Transverse colon (tissue), 4 donors: ENCODE measurements around the gene MAPK8IP3.

Experiments used
- EP300 ChIP-seq: sonication (generic); formaldehyde crosslinking; IDR thresholded peaks from one replicate; pipeline ENCODE4 v1.6.1; 2017; ENCODE audit warnings: antibody characterized with exemption, low read depth
- POLR2A ChIP-seq: fragments of 450-650 bp; IDR thresholded peaks from one replicate; pipeline ENCODE4 v1.6.1; 2016; ENCODE audit warnings: antibody characterized with exemption, mild to moderate bottlenecking, moderate library complexity
- POLR2AphosphoS5 ChIP-seq, 3 donors: sonication (generic); formaldehyde crosslinking; IDR thresholded peaks; one replicate each; pipeline ENCODE4 v1.6.1; 2016; ENCODE audit warnings: antibody characterized with exemption in 3 of 3
- TF ChIP-seq, protein P1 (sequence below), 5 experiments: fragments of 200-600 bp in 3 of 5; fragments of 450-650 bp in 2 of 5; sonication (generic) in 3 of 5; IDR thresholded peaks; 1 replicate in 2 of 5; 2 replicates in 3 of 5; pipeline ENCODE4 v1.5.1; 2016 to 2017; ENCODE audit warnings: antibody characterized with exemption in 5 of 5, inconsistent platforms in 3 of 5, mild to moderate bottlenecking in 2 of 5, moderate library complexity in 1 of 5

DNA sequence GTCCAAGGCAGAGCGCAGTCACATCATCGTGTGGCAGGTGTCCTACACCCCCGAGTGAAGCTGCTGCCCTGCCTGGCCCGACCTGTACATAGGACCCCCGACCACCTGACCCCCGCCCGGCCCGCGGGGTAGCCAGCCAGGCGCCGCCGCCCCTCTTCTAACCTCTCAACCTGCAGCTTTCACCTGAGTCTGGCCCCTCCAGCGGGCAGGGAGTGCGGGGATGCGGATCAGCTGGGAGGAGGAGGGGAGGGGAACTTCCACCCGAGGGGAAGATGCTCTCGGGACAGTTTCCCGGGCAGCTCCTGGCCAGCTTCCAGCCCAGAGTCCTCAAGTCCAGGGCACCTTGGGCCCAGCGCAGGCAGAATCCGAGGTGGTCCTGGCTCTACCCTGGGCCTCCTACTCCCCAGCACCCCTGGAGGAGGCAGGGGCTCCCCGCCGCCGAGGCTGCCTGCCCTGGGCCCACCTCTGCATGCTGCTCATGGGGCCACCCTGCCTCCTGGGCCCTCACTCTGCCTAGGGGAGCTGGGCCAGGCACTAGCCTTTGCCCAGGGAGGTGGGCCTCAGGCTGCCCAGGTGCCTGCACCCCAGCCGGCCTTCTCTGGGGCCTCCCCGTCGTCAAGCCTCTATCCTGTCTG lies 62.9 kb downstream of the MAPK8IP3 start:
- TF ChIP-seq, protein P1, sequence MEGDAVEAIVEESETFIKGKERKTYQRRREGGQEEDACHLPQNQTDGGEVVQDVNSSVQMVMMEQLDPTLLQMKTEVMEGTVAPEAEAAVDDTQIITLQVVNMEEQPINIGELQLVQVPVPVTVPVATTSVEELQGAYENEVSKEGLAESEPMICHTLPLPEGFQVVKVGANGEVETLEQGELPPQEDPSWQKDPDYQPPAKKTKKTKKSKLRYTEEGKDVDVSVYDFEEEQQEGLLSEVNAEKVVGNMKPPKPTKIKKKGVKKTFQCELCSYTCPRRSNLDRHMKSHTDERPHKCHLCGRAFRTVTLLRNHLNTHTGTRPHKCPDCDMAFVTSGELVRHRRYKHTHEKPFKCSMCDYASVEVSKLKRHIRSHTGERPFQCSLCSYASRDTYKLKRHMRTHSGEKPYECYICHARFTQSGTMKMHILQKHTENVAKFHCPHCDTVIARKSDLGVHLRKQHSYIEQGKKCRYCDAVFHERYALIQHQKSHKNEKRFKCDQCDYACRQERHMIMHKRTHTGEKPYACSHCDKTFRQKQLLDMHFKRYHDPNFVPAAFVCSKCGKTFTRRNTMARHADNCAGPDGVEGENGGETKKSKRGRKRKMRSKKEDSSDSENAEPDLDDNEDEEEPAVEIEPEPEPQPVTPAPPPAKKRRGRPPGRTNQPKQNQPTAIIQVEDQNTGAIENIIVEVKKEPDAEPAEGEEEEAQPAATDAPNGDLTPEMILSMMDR (IDR thresholded peaks at IDR 0.05): no peak
- no peak for TF ChIP-seq POLR2A
- TF ChIP-seq POLR2AphosphoS5 (IDR thresholded peaks at IDR 0.05): no peak
- TF ChIP-seq EP300: no peak
